Ovary (tissue), 3 donors: ENCODE results near the gene CCL7.

Source experiments
- EP300 ChIP-seq: sonication (generic); formaldehyde crosslinking; IDR thresholded peaks from one replicate; pipeline ENCODE4 v1.6.1; 2017; ENCODE audit warnings: antibody characterized with exemption
- POLR2A ChIP-seq: fragments of 450-650 bp; IDR thresholded peaks from one replicate; pipeline ENCODE4 v1.6.1; 2017; ENCODE audit warnings: antibody characterized with exemption, mild to moderate bottlenecking, moderate library complexity
- TF ChIP-seq, protein P1 (sequence below), 3 donors: fragments of 450-650 bp in 2 of 3; fragments of 200-600 bp in 1 of 3; IDR thresholded peaks; one replicate each; pipeline versions ENCODE4 v1.5.1 to v1.8.0; 2016 to 2022; ENCODE audit warnings: antibody characterized with exemption in 3 of 3, mild to moderate bottlenecking in 1 of 3
- donor health status: DM: no; HTN: no; CAD: no.

DNA sequence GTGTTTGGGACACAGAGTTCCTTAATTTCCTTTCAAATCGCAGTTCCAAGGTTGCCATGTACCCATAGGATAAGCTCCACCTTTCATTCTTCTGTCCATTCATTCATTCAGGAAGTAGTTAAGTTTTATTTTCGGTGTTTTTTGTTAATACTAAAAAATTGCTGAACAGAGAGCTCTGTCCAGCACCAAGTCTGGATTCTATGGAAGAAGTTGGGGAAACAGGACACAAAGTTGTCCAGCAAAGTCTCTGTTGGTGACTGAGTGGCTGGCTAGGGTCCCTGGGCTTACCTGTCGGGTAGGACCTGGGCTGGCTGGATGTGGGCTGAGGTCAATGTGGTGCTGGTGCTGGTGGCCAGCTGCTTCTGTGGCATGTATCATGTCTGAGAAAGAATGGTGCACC is 32.6 kb upstream of the CCL7 start:
- TF ChIP-seq, protein P1, sequence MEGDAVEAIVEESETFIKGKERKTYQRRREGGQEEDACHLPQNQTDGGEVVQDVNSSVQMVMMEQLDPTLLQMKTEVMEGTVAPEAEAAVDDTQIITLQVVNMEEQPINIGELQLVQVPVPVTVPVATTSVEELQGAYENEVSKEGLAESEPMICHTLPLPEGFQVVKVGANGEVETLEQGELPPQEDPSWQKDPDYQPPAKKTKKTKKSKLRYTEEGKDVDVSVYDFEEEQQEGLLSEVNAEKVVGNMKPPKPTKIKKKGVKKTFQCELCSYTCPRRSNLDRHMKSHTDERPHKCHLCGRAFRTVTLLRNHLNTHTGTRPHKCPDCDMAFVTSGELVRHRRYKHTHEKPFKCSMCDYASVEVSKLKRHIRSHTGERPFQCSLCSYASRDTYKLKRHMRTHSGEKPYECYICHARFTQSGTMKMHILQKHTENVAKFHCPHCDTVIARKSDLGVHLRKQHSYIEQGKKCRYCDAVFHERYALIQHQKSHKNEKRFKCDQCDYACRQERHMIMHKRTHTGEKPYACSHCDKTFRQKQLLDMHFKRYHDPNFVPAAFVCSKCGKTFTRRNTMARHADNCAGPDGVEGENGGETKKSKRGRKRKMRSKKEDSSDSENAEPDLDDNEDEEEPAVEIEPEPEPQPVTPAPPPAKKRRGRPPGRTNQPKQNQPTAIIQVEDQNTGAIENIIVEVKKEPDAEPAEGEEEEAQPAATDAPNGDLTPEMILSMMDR (IDR thresholded peaks at IDR 0.05), result no peak
- TF ChIP-seq POLR2A (no peak), EP300 (no peak)
